ENCODE data around the gene ROGDI. TPM values are rescaled to one million over a fixed set of nuclear protein-coding genes. Genes with fewer than 3 reads are reported as not detected.

Gene ROGDI
- total and polyA plus RNA-seq, 4 donors = 14.0 to 28.1 (median 17.4) TPM

DNA sequence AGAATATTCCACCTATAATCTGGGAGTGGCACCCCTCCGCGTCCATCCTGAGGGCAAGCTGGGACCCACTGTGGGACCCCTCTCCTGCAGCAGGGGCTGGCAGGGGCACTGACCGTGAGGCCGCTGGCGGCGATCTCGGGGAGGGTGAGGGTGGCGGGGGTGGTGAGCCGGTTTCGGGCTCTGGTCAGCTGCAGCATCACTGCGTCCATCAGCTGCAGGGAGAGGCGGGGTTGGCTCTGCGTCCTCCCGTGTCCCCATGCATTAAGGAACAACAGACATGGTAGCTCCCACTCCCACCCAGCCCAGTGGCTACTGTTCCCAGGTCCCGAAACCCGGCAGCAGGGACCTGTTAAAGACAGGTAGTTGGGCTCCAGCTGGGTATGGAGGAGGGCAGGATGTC is 4.0 kb downstream of the ROGDI start:
- Histone ChIP-seq H3K27ac (ENCODE audit: low read depth in 1 of 2, low read length in 2 of 2) (no peak overlapping the region), H3K27me3 (ENCODE audit: control insufficient read depth in 4 of 4, insufficient read depth in 4 of 4, low read length in 3 of 4) (no peaks in the 10 kb centered on the region), H3K4me1 (ENCODE audit: control insufficient read depth in 4 of 4, insufficient read depth in 4 of 4, low read length in 3 of 4) (peaks cover 0 to 25% (median 11%) of the 10 kb centered on the region in 4 donors), H3K4me3 (ENCODE audit: low read depth in 1 of 3, low read length in 3 of 3) (no peak overlapping the region), H3K9me3 (ENCODE audit: control insufficient read depth in 4 of 4, low read length in 3 of 4) (no peaks in the 10 kb centered on the region), H3K36me3 (ENCODE audit: control insufficient read depth in 4 of 4, insufficient read depth in 3 of 4, low read depth in 1 of 4, low read length in 3 of 4) (peaks cover 0 to 20% (median 7%) of the 10 kb centered on the region in 4 donors), H3K9ac (ENCODE audit: low read depth in 1 of 2, low read length in 2 of 2) (no peak overlapping the region)
- TF ChIP-seq, protein P1, sequence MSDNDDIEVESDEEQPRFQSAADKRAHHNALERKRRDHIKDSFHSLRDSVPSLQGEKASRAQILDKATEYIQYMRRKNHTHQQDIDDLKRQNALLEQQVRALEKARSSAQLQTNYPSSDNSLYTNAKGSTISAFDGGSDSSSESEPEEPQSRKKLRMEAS (IDR thresholded peaks at IDR 0.05) = no peak
- TF ChIP-seq HNF4A (conservative IDR thresholded peaks at IDR 0.05) (no peak), EGR1 (IDR thresholded peaks at IDR 0.05; ENCODE audit: low read depth in 2 of 2) (no peak), FOXA1 (IDR thresholded peaks at IDR 0.05) (no peak), GABPA (IDR thresholded peaks at IDR 0.05 in 1 of 2, conservative IDR thresholded peaks at IDR 0.05 in 1 of 2) (no peak), HNF4G (IDR thresholded peaks at IDR 0.05) (no peak), SP1 (IDR thresholded peaks at IDR 0.05) (no peak)
- TF ChIP-seq, protein P2, sequence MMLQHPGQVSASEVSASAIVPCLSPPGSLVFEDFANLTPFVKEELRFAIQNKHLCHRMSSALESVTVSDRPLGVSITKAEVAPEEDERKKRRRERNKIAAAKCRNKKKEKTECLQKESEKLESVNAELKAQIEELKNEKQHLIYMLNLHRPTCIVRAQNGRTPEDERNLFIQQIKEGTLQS (IDR thresholded peaks at IDR 0.05) = no peak
- TF ChIP-seq, protein P3, sequence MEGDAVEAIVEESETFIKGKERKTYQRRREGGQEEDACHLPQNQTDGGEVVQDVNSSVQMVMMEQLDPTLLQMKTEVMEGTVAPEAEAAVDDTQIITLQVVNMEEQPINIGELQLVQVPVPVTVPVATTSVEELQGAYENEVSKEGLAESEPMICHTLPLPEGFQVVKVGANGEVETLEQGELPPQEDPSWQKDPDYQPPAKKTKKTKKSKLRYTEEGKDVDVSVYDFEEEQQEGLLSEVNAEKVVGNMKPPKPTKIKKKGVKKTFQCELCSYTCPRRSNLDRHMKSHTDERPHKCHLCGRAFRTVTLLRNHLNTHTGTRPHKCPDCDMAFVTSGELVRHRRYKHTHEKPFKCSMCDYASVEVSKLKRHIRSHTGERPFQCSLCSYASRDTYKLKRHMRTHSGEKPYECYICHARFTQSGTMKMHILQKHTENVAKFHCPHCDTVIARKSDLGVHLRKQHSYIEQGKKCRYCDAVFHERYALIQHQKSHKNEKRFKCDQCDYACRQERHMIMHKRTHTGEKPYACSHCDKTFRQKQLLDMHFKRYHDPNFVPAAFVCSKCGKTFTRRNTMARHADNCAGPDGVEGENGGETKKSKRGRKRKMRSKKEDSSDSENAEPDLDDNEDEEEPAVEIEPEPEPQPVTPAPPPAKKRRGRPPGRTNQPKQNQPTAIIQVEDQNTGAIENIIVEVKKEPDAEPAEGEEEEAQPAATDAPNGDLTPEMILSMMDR (IDR thresholded peaks at IDR 0.05; ENCODE audit: low read depth, low read length, missing input control) = no peak
- 93% methylated on average over 16 of the region's 16 CpGs for WGBS
- DNase-seq (ENCODE audit: low spot score) = no peak

DNA sequence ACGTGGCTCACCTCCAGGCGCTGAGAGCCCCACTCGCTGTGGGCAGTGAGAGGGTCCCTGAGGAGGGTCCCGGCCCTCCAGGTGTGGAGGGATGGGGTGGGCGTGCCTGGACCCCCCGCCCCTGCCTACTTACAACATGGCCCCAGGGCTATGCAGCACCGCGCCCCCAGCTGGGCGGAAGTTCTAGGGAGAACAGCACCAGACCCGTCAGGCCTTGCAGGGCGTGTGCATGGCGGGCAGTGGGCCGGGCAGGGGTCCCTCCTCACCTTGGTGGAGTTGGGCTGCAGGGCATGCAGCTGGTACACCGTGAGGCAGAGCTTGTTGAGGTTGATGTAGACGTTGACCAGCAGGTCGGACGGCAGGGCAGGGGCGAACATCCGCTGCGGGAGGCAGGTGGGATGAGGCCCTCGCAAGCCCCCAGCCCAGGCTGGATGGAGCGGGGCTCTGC is 4.6 kb downstream of the ROGDI start:
- Histone ChIP-seq H3K9ac (ENCODE audit: low read depth in 1 of 2, low read length in 2 of 2) (no peak overlapping the region), H3K27me3 (ENCODE audit: control insufficient read depth in 4 of 4, insufficient read depth in 4 of 4, low read length in 3 of 4) (no peaks in the 10 kb centered on the region), H3K4me1 (ENCODE audit: control insufficient read depth in 4 of 4, insufficient read depth in 4 of 4, low read length in 3 of 4) (peaks cover 0 to 19% (median 9%) of the 10 kb centered on the region in 4 donors), H3K27ac (ENCODE audit: low read depth in 1 of 2, low read length in 2 of 2) (no peak overlapping the region), H3K36me3 (ENCODE audit: control insufficient read depth in 4 of 4, insufficient read depth in 3 of 4, low read depth in 1 of 4, low read length in 3 of 4) (peaks cover 0 to 20% (median 7%) of the 10 kb centered on the region in 4 donors), H3K4me3 (ENCODE audit: low read depth in 1 of 3, low read length in 3 of 3) (no peak overlapping the region), H3K9me3 (ENCODE audit: control insufficient read depth in 4 of 4, low read length in 3 of 4) (no peaks in the 10 kb centered on the region)
- DNase-seq (ENCODE audit: low spot score) = no peak
- TF ChIP-seq NR2F2 (IDR thresholded peaks at IDR 0.05) (no peak), FOXA1 (IDR thresholded peaks at IDR 0.05) (no peak), YY1 (IDR thresholded peaks at IDR 0.05) (no peak), EGR1 (IDR thresholded peaks at IDR 0.05; ENCODE audit: low read depth in 2 of 2) (no peak), GABPA (IDR thresholded peaks at IDR 0.05 in 1 of 2, conservative IDR thresholded peaks at IDR 0.05 in 1 of 2) (no peak), SP1 (IDR thresholded peaks at IDR 0.05) (no peak), HNF4A (conservative IDR thresholded peaks at IDR 0.05) (no peak), HNF4G (IDR thresholded peaks at IDR 0.05) (no peak), TAF1 (conservative IDR thresholded peaks at IDR 0.05) (no peak), RAD21 (IDR thresholded peaks at IDR 0.05) (no peak), JUND (IDR thresholded peaks at IDR 0.05) (no peak), RXRA (IDR thresholded peaks at IDR 0.05) (no peak), FOXA2 (IDR thresholded peaks at IDR 0.05) (no peak)
- TF ChIP-seq, protein P1 (IDR thresholded peaks at IDR 0.05) = no peak
- TF ChIP-seq, protein P2 (IDR thresholded peaks at IDR 0.05) = no peak
- TF ChIP-seq, protein P4, sequence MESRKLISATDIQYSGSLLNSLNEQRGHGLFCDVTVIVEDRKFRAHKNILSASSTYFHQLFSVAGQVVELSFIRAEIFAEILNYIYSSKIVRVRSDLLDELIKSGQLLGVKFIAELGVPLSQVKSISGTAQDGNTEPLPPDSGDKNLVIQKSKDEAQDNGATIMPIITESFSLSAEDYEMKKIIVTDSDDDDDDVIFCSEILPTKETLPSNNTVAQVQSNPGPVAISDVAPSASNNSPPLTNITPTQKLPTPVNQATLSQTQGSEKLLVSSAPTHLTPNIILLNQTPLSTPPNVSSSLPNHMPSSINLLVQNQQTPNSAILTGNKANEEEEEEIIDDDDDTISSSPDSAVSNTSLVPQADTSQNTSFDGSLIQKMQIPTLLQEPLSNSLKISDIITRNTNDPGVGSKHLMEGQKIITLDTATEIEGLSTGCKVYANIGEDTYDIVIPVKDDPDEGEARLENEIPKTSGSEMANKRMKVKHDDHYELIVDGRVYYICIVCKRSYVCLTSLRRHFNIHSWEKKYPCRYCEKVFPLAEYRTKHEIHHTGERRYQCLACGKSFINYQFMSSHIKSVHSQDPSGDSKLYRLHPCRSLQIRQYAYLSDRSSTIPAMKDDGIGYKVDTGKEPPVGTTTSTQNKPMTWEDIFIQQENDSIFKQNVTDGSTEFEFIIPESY (IDR thresholded peaks at IDR 0.05) = no peak
- TF ChIP-seq, protein P5, sequence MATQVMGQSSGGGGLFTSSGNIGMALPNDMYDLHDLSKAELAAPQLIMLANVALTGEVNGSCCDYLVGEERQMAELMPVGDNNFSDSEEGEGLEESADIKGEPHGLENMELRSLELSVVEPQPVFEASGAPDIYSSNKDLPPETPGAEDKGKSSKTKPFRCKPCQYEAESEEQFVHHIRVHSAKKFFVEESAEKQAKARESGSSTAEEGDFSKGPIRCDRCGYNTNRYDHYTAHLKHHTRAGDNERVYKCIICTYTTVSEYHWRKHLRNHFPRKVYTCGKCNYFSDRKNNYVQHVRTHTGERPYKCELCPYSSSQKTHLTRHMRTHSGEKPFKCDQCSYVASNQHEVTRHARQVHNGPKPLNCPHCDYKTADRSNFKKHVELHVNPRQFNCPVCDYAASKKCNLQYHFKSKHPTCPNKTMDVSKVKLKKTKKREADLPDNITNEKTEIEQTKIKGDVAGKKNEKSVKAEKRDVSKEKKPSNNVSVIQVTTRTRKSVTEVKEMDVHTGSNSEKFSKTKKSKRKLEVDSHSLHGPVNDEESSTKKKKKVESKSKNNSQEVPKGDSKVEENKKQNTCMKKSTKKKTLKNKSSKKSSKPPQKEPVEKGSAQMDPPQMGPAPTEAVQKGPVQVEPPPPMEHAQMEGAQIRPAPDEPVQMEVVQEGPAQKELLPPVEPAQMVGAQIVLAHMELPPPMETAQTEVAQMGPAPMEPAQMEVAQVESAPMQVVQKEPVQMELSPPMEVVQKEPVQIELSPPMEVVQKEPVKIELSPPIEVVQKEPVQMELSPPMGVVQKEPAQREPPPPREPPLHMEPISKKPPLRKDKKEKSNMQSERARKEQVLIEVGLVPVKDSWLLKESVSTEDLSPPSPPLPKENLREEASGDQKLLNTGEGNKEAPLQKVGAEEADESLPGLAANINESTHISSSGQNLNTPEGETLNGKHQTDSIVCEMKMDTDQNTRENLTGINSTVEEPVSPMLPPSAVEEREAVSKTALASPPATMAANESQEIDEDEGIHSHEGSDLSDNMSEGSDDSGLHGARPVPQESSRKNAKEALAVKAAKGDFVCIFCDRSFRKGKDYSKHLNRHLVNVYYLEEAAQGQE (IDR thresholded peaks at IDR 0.05) = no peak
- 96% methylated on average over 22 of the region's 22 CpGs for WGBS

All from liver (tissue), 9 donors.